HG03039 (cell line): ENCODE results near the gene RAB11FIP4.

Experiments
- ATAC-seq: cut with Tn5 transposase; IDR thresholded peaks from one replicate; pipeline ENCODE4 v1.9.1; 2021; ENCODE audit warnings: mild to moderate bottlenecking, moderate library complexity; ENCODE audit not compliant: unreplicated experiment

Gene RAB11FIP4

DNA sequence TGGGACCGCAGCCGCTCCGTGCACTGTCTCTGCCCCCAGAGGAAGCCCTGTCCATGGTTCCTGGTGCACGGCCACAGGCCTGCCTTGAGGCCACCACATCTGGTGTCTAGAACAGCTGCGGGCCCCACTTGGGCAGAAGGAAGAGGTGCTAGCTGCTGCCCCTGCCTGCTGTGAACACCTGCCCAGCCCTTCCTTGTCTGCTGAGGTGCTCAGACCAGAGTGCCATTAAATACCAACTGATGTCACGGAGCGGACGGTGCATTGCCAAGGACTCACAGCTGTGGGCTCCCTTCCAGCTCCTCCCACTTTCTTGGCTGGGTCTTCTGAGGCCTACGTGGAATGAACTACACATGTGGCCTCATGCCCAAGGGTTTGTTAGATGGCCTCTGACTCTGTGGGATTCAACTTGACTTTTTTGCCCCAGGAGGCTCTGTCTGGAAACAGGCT, 146.1 kb downstream of the RAB11FIP4 start:
- no peak for ATAC-seq

DNA sequence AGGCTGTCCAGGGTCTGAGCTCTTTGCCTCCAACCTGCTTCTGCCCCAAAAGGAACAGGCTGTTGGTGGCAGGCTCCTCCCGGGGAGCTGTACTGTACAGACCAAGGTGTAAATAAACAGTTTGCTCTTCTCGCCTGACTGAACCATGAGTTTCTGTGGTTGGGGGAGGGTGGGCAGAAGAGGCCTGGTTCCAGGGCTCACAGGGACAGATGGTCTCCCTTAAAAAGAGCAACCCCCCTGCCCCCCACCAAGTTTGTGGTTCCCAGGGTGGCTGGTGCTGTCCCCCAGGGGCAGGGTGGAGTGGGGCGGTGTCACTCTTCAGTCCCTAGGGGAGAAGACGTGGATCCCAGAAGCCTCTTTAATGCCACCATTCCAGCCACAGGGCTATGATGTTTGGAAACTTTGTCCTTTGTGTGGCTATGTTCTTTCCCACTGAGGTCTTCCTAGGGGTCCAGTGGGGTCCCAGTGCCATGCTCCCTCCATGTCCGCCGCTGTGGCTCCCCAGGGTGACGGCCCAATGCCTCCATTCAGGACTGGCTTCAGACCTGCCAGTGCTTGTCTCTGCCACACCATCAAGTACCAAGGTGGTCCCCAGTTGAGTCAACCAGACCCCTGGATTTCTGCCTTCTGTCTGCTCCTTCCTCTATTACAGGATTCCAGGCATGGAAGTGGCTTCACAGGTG, 146.7 kb downstream of the RAB11FIP4 start:
- ATAC-seq: peak; percentile 45

DNA sequence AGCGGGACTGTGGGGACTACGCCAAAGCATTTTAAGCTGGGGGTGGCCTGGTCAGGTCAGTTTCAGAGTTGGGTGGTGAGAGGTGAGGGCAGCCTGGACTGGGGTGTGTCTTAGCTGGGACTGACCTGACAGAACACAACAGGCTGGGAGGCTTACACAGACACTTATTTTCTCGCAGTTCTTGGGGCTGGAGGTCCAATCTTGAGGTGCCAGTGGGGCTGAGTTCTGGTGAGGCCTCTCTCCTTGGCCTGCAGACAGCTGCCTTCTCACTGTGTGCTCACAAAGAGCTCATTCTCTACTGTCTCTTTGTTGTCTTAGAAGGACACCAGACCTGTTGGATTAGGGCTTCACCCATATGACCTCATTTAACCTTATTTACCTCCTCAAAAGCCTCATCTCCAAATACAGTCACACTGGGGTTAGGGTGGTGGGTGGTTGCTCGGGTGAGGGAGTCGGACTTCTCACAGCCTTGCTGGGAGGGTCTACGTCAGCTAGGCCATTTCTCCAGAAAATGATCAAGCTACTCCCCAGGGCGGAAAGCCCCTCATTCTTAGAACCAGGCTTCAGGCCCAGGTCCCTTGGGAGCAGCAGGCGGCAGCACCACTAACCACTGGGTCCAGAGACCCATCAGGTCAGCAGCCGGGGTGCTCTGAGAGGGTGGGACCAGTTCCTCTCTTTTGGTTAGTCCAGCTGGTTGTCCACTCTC, 149.3 kb downstream of the RAB11FIP4 start:
- no peak for ATAC-seq

- ATAC-seq: no peak
These were observed 150.1 kb downstream of the RAB11FIP4 start for GRCh38 chr17:31541559-31541958.

DNA sequence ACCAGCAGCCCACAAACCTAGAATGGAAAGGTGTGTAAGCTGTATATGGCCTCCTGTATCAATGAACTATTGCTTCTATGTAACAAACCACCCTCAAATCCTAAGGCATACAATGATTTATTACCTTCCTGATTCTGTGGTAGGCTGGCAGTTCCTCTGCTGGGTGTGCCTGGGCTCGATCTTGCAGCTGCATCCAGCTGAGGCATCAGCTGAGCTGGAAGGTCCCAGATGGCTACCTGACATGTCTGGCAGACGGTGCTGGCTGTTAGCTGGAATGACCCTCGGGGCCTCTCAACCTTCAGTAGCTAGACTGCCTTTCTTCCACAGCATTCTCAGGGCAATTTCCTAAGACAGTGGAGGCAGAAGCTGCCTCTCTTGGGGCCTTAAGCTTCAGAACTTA, 152.7 kb downstream of the RAB11FIP4 start:
- no peak for ATAC-seq

DNA sequence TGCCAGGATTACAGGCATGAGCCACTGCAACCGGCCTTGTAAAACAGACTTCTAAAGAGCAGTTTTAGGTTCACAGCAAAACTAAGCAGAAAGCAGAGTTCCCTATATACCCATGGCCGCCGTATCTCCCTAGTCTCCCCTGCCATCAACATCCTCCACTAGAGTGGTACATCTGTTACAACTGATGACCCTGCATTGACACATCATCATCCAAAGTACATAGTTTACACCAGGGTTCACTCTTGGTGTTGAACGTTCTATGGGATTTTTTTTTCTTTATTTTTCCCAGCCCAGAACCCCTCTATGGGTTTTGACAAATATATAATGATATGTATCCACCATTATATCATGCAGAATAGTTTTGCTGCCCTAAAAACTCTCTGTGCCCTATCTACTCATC, 155.2 kb downstream of the RAB11FIP4 start:
- no peak for ATAC-seq

GRCh38 chr17:31548709-31549108, 157.2 kb downstream of the RAB11FIP4 start:
- ATAC-seq: no peak

- no peak for ATAC-seq
These were observed 157.6 kb downstream of the RAB11FIP4 start for GRCh38 chr17:31549121-31549524.

DNA sequence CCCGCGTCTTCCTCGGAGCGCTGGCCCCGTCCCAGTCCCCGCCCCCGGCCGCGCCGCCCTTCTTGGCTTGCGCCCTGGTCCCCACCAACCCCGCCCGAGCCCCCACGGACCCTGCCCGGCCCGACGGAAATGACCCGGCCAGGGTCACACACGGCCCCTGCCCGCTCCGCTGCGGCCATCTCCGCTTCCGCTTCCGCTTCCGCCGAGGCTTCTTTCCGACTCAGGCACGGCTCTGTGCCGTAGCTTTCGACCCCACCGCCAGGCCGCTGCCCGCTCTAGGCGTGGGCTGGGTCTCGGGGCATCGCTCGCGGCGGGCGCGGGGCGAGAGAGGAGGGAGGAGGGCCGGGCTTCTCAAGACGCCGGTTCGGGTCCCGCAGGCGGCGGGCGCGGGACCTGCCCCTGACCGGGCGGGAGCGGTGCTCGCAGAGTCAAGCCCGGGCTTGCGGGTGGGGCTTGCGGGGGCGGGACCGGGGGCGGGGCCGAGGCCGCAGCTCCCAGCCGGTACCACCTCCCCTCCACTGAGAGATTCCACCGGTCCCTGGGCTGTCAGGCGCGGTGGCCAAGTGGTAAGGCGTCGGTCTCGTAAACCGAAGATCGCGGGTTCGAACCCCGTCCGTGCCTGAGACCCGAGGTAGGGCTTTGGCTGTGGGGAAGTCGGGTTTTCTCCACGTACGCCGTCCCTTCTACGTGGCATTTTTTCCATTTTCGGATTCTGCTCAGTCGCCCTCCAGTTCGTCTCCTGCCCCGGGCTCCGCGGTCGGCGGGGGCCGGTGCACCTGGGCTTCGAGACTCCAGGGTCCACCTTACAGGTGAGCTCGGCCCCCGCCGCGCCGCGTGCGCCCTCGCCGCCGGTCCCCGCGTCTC, 158.3 kb downstream of the RAB11FIP4 start:
- peak; percentile 57 for ATAC-seq

- ATAC-seq: peak; percentile 3
These were observed 159.0 kb downstream of the RAB11FIP4 start for GRCh38 chr17:31550389-31551056.

- no peak for ATAC-seq
These were observed 161.1 kb downstream of the RAB11FIP4 start for GRCh38 chr17:31552568-31552967.

GRCh38 chr17:31553506-31553905, 162.0 kb downstream of the RAB11FIP4 start:
- no peak for ATAC-seq

DNA sequence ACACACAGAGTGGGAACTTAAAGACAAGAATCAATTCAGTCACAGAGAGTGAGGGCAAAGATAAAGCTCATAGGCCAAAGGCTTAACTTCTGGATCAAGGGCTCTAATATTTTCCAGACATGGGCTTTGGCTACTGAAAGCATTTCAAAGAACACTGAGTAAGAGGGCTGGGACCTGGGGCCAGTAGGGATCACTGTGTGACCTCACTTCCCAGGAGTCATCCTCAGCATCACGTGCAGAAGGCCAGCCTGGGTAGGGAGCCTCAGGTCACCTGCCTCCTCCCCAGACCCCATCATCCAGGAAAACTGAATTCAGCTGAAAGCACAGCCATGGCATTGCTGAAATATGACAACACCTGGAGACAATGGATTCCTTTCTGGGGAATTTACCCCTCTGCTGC, 163.5 kb downstream of the RAB11FIP4 start:
- no peak for ATAC-seq

- no peak for ATAC-seq
These were observed 165.6 kb downstream of the RAB11FIP4 start for GRCh38 chr17:31556969-31557645.

GRCh38 chr17:31558748-31559583, 167.5 kb downstream of the RAB11FIP4 start:
- ATAC-seq: no peak

DNA sequence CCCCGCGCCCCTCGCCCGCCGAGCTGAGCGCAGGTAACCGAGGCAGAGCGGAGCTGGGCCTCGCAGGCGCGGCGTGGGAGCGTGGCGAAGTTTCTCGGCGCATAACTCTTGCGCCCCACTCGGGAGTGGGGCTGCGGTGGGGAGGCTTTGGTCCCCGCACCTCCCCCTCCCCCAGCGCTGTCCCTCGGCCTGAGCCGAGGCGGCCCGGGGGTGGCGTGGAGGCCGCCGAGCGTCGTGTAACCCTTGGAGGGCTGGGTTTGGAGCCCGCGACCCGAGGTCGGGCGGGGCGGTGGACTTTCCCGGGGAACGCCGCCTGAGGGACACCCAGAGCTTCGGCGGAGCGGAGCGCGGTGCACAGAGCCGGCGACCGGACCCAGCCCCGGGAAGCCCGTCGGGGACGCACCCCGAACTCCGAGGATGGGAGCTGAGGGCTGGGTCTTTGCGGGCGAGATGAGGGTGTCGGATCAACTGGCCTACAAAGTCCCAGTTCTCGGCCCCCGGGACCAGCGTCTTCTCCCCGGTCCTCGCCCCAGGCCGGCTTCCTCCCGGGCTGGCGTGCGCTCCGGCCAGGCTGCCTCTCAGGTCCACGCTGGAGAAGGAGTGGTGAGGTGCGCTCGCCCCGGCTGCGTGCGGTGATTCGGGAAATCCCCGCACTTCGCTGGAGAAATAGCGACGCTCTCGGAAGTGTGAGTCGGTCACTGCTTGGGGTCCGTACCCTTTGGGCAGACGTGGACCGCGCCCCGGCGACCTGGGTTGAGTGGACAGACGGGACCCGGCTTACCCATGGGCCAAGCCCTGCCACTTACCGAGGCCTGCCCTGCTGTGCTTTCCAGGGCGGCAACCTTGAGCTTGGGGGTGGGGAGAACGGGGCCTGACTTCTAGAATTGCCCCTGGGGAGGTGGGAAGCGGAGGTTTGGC, 168.4 kb downstream of the RAB11FIP4 start:
- no peak for ATAC-seq

DNA sequence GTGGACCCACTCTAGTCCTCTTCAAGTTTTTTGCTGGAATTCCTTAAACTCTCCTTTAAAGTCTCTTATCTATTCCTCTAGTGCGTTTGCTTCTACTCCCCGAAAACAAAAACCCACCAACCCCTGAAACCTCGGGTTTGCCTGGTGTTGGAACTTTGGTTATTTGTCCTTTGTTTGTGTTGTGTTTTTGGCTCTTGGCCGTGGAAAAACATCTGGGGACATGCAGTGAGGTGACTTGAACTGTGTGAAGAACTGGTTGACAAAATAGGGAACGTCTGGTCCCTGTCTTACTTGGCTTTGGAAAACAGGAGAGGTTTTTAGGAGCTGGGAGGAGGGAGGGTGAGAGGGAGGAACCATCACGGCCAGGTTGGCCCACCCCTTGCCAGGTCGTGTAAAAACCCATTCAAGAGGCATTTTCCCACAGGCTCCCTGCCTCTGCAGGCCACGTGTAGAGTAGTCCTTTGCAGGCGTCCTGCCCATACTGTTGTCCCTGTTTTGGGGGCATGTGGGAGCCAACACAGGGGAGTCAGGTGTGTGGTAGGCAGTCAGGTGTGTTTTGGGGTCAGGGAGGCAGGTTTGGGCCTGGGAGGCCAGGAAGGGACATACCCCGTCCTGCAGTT, 169.3 kb downstream of the RAB11FIP4 start:
- no peak for ATAC-seq
